CD1c-positive myeloid dendritic cell (primary cell): Measurements from ENCODE around the gene SMAD3.
"Not testable (repeated sequence)": the region's sequence is repeated elsewhere in the genome, so short reads cannot be mapped to it uniquely, and the experiment has no call there.

ENCODE experiments used
- DNase-seq: peaks from one replicate; pipeline ENCODE4 v3.0.0-alpha.2; 2016; ENCODE audit errors: extremely low spot score

The SMAD3 gene

GRCh38 chr15:67063689-67064606, 1.5 kb upstream of the SMAD3 start:
- no peak for DNase-seq

DNA sequence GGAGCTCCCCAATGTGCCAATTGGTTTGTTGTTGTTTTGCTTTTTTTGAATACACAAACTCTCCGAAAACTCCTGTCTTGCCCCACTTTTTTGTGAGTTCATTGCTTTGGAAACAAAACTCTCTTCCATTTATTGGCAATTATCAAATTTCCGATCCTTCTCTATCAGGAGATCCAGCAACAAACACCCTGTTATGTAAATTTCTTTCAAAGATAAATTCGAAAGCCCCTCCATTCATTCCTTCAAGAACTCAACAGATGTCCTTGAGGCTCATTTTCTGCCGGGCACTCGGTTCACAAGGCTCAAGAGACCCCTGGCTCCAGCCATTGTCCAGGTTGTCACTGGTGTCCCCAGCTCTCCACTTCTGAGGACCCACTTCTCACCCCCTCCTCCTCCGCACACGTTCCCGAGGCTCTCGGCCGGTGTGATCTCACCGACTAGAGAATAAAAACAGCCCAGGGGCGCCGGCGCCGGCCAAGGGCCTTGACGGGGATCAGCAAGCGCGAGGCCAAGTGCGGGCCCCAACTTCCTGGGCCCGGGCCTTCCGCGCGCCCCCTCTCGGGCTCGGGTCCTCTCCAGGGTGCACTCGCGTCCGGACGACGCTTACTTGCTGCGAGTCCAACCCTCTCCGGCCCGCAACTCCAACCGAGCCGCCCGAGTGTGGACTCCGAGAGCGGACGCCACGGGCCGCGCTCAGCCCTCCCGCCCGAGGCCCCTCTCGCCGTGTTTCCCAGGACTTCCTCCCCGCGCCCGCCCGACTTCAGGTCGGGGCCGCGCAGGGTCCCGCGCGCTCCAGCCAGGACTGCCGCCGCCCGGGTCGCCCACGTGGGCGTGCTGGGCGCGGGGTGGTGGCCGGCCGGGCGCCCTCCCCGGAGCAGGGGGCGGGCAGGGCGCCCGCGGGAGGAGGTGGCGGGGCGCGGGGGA, 533 bp upstream of the SMAD3 start:
- DNase-seq: no peak

GRCh38 chr15:67066041-67066958, 898 bp downstream of the SMAD3 start:
- DNase-seq: no peak

DNA sequence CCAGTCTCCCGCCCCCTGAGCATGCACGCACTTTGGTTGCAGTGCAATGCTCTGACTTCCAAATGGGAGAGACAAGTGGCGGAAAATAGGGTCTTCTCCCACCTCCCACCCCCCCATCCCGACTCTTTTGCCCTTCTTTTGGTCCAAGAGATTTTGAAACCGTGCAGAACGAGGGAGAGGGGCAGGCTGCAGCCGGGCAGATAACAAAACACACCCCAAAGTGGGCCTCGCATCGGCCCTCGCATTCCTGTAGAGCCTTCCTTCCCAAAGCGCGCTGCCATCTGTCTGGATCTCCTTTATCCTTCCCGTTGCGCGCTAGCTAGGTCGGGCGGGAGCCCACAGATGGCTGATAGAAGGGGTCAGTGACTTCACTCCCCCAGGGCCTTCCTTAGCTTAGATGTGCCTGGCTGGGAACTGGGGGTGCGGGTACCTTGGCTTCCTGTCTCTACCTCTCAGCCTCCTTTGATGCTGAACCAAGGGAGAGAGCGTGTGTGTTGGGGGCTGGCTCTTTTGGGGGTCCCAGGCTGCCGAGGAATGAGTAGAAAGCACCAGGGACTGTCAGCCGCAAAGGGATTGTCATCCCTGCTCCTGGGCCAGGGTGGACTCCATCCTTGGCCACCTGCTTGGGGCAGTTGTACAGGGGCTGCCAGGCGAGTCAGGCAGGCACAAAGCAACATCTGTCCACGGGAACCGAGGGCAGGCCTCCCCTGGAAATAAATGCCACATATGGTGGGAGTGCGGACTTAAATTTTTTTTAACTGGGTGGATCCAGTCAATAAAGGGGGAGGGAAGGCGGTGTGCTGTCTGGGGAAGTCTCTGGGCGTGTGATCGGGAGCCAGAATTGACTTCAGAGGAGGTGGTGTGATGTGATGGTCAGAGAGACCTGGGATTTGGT, 1.8 kb downstream of the SMAD3 start:
- no peak for DNase-seq

- DNase-seq: no peak
Observed at GRCh38 chr15:67067930-67068551, 2.6 kb downstream of the SMAD3 start.

- no peak for DNase-seq
Observed at GRCh38 chr15:67068710-67069400, 3.5 kb downstream of the SMAD3 start.

- no peak for DNase-seq
Observed at GRCh38 chr15:67070150-67070549, 4.7 kb downstream of the SMAD3 start.

- no peak for DNase-seq
Observed at GRCh38 chr15:67070892-67071664, 5.7 kb downstream of the SMAD3 start.

GRCh38 chr15:67072442-67072841, 7.0 kb downstream of the SMAD3 start:
- no peak for DNase-seq

DNA sequence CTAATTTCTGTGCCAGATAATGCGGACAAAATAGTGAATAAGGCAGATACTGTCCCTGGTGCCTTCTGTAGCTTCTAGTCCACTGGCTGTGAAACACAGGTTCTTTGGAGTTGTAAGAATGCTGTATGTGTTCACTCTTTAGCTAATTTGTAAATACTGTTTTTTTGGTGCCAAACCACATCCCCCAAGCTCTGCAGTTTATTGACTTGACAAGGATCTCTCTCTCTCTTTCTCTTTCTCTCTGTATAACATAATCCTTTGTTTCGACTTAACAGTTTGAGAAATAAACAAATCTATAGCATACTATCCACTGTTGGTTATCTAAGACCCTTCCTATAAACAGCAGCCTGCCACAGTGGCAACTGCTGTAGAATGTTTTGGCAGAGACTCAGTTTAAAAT, 7.6 kb downstream of the SMAD3 start:
- no peak for DNase-seq

- DNase-seq: peak; percentile 29
Observed at GRCh38 chr15:67074886-67075229, 9.5 kb downstream of the SMAD3 start.

DNA sequence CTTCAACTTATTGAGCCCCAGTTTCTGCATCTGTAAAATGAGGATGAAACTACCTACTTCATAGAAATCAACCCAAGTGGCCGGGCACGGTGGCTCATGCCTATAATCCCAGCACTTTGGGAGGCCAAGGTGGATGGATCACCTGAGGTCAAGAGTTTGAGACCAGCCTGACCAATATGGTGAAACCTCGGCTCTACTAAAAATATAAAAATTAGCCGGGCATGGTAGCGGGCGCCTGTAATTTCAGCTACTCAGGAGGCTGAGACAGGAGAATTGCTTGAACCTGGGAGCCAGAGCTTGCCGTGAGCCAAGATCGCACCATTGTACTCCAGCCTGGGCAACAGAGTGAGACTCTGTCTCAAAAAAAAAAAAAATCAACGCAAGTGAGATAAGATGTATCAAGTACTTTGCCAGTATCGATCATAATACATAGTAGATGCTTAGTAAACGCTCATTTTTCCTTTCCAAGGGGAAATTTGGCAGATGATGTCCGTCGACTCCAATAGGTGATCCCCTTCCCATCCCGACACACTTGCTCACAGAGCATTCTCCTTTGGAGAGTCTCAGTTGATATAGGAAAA, 10.2 kb downstream of the SMAD3 start:
- DNase-seq: not testable (repeated sequence)

- DNase-seq: peak; percentile 50
Observed at GRCh38 chr15:67076147-67076843, 10.9 kb downstream of the SMAD3 start.

DNA sequence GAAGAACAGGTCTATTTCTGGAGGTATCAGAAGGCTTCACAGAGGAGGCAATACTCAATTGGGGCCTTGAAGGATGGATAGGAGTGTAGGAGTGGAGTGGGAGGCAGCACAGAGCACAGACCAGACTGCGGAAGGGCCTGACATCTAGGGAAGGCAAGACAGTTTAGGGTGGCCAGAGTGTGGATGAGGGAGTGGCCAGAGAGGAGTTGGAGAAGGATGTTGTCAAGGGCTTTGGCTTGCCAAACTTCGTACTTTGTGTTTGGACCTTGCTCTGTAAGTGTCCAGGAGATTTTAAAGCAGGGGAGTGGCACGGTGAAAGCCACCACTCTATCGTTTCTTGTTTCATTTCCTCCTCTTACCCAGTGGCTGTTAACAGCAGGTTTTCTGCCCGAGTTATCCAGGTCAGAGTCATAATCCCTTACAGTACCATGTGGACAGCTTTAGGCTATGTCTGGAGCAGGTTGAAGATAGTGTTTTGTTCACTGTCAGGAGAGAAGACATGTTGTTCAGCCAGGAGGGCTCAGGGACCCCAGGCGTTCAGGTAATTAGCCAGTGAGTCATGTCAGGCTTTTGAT, 12.3 kb downstream of the SMAD3 start:
- DNase-seq: no peak

DNA sequence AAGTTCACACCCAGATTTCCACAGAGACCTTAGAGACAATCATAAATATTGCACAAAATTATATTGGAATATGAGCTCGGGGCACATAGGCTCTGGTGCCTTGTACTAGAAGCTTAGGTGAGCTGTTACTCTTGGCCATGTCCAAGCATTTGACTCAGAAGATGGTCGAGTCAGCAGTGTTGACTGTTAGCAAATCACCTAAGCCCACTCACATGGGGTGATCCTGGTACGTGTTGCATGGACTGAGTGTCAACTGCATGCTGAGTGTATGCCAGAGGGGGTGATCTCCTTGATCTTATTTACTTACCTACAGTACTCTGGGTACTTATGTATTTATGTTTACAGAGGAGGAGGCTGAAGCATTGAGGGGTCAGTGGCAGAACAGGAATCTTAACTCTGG, 14.0 kb downstream of the SMAD3 start:
- no peak for DNase-seq

- no peak for DNase-seq
Observed at GRCh38 chr15:67080118-67080899, 14.9 kb downstream of the SMAD3 start.
